ENCODE measurements around the gene ITGB3.
A peak's percentile ranks its signal among the peaks of the same experiment; 100 is the strongest.
"Not testable (repeated sequence)": the region's sequence is repeated elsewhere in the genome, so short reads cannot be mapped to it uniquely, and the experiment has no call there.

Gene ITGB3

DNA sequence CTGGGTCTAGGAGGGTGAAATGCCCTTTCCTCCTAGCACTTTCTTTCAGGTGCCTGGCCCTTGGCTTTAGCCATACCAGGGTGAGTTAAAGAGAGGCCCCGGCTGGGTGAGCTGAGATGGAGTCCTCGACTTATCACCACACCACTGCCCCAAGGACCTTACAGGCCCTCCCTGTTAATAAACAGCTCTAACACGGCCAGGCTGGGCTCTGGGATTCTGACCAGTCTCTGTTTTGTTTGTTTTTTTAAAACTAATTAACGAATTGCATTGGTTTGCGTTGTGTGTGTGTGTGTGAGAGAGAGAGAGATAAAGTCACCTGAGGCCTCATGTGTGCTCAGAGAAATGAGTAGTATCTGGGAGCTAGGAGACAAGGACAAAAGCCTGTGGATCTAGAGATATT, 30.2 kb upstream of the ITGB3 start:
- no peak for DNase-seq (ENCODE audit: low read depth)

GRCh38 chr17:47224077-47224476, 29.6 kb upstream of the ITGB3 start:
- H3K4me3 ChIP-seq (ENCODE audit: low read depth, low read length); DNase-seq (ENCODE audit: low read depth): not testable (repeated sequence)

More for the DNA sequence above, 30.2 kb upstream of the ITGB3 start:
- no peak for TF ChIP-seq CTCF (IDR thresholded peaks at IDR 0.05; ENCODE audit: control insufficient read depth, extremely low read depth, insufficient read depth)
- no peak overlapping the region for H3K4me3 ChIP-seq (ENCODE audit: low read depth, low read length)

DNA sequence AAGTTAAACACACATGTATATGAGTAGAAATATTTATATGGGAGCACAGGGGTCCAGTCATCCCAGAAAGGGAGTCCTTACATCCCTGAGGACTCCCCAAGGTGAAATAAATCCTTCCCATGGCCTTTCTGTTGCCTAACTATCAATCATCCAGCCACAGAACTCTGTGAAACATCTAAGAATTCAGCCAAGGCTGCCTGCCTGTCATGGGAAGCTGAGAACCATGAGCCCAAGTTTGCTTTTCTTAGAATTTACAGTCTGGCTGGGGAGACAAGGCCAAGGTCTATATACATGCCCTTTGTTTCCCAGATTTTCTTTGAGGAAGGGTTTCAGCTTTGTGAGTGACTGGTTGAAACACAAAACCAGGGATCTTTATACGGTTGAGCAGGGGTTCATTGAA, 28.7 kb upstream of the ITGB3 start:
- DNase-seq (ENCODE audit: low read depth), result no peak
- no peak overlapping the region for H3K4me3 ChIP-seq (ENCODE audit: low read depth, low read length)
- TF ChIP-seq CTCF (IDR thresholded peaks at IDR 0.05; ENCODE audit: control insufficient read depth, extremely low read depth, insufficient read depth), result no peak

DNA sequence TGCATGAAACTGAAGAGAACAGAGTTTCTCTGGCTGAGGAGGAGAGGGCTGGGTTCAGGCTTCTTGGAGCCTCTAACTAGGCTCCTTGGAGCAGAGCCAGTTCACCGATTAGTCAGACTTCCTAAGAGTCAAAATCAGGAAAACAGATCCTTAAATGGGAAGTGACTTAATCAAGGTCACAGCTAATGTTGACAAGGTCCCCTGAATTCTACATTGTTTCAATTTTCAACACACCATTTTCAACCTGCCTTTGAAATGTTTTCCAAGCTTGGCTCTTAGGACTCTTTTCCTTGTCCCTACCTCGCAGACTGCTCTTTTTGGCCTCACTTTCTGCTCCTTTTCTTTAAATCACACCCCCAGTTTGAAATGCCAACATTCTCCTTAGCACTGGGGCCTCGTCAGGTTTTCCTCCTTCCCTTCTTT, 28.2 kb upstream of the ITGB3 start:
- no peak for DNase-seq (ENCODE audit: low read depth)
- no peak for TF ChIP-seq CTCF (IDR thresholded peaks at IDR 0.05; ENCODE audit: control insufficient read depth, extremely low read depth, insufficient read depth)
- no peak overlapping the region for H3K4me3 ChIP-seq (ENCODE audit: low read depth, low read length)

- no peak overlapping the region for H3K4me3 ChIP-seq (ENCODE audit: low read depth, low read length)
- TF ChIP-seq CTCF (IDR thresholded peaks at IDR 0.05; ENCODE audit: control insufficient read depth, extremely low read depth, insufficient read depth), result no peak
- no peak for DNase-seq (ENCODE audit: low read depth)
Observed at GRCh38 chr17:47225911-47226688, 27.5 kb upstream of the ITGB3 start.

- DNase-seq (ENCODE audit: low read depth), result no peak
- no peak overlapping the region for H3K4me3 ChIP-seq (ENCODE audit: low read depth, low read length)
- TF ChIP-seq CTCF (IDR thresholded peaks at IDR 0.05; ENCODE audit: control insufficient read depth, extremely low read depth, insufficient read depth), result no peak
Observed at GRCh38 chr17:47227862-47228261, 25.8 kb upstream of the ITGB3 start.

- no peak overlapping the region for H3K4me3 ChIP-seq (ENCODE audit: low read depth, low read length)
- DNase-seq (ENCODE audit: low read depth), result peak; percentile 73
- peak; percentile 99 for TF ChIP-seq CTCF (IDR thresholded peaks at IDR 0.05; ENCODE audit: control insufficient read depth, extremely low read depth, insufficient read depth)
Observed at GRCh38 chr17:47229535-47230443, 23.8 kb upstream of the ITGB3 start.
